ENCODE results near the gene HSPB7.
"Not testable (repeated sequence)": the region's sequence is repeated elsewhere in the genome, so short reads cannot be mapped to it uniquely, and the experiment has no call there.

HSPB7 gene

GRCh38 chr1:16041200-16041599, 23.4 kb upstream of the HSPB7 start:
- H3K4me3 Mint-ChIP-seq, result no peak overlapping the region
- H3K27me3 Mint-ChIP-seq (ENCODE audit: low read depth), result no peaks in the 10 kb centered on the region
- H3K4me1 Mint-ChIP-seq (ENCODE audit: low read depth), result no peaks in the 10 kb centered on the region
- no peaks in the 10 kb centered on the region for H3K36me3 Mint-ChIP-seq (ENCODE audit: low read depth)
- no peaks in the 10 kb centered on the region for H3K9me3 Mint-ChIP-seq
- no peak overlapping the region for H3K27ac Mint-ChIP-seq

GRCh38 chr1:16039871-16040270, 22.0 kb upstream of the HSPB7 start:
- H3K9me3 Mint-ChIP-seq; H3K4me1 Mint-ChIP-seq (ENCODE audit: low read depth); H3K4me3 Mint-ChIP-seq; H3K36me3 Mint-ChIP-seq (ENCODE audit: low read depth); H3K27me3 Mint-ChIP-seq (ENCODE audit: low read depth); H3K27ac Mint-ChIP-seq: not testable (repeated sequence)

GRCh38 chr1:16038620-16038912, 20.7 kb upstream of the HSPB7 start:
- no peaks in the 10 kb centered on the region for H3K27me3 Mint-ChIP-seq (ENCODE audit: low read depth)
- no peaks in the 10 kb centered on the region for H3K36me3 Mint-ChIP-seq (ENCODE audit: low read depth)
- no peak overlapping the region for H3K27ac Mint-ChIP-seq
- no peaks in the 10 kb centered on the region for H3K9me3 Mint-ChIP-seq
- no peaks in the 10 kb centered on the region for H3K4me1 Mint-ChIP-seq (ENCODE audit: low read depth)
- no peak overlapping the region for H3K4me3 Mint-ChIP-seq

GRCh38 chr1:16036461-16036860, 18.6 kb upstream of the HSPB7 start:
- H3K4me1 Mint-ChIP-seq (ENCODE audit: low read depth); H3K9me3 Mint-ChIP-seq; H3K4me3 Mint-ChIP-seq; H3K36me3 Mint-ChIP-seq (ENCODE audit: low read depth); H3K27me3 Mint-ChIP-seq (ENCODE audit: low read depth); H3K27ac Mint-ChIP-seq: not testable (repeated sequence)

GRCh38 chr1:16033103-16033632, 15.3 kb upstream of the HSPB7 start:
- H3K27me3 Mint-ChIP-seq (ENCODE audit: low read depth); H3K4me1 Mint-ChIP-seq (ENCODE audit: low read depth); H3K27ac Mint-ChIP-seq; H3K9me3 Mint-ChIP-seq; H3K36me3 Mint-ChIP-seq (ENCODE audit: low read depth); H3K4me3 Mint-ChIP-seq: not testable (repeated sequence)

- peaks cover 11% of the 10 kb centered on the region for H3K27me3 Mint-ChIP-seq (ENCODE audit: low read depth)
- no peaks in the 10 kb centered on the region for H3K4me1 Mint-ChIP-seq (ENCODE audit: low read depth)
Measured at GRCh38 chr1:16032388-16033102, 14.7 kb upstream of the HSPB7 start.

GRCh38 chr1:16031551-16031950, 13.7 kb upstream of the HSPB7 start:
- Mint-ChIP-seq H3K27ac (no peak overlapping the region), H3K4me3 (no peak overlapping the region), H3K4me1 (ENCODE audit: low read depth) (no peaks in the 10 kb centered on the region), H3K27me3 (ENCODE audit: low read depth) (peaks cover 11% of the 10 kb centered on the region), H3K36me3 (ENCODE audit: low read depth) (no peaks in the 10 kb centered on the region), H3K9me3 (no peaks in the 10 kb centered on the region)

More at GRCh38 chr1:16032388-16033102, 14.7 kb upstream of the HSPB7 start:
- Mint-ChIP-seq H3K36me3 (ENCODE audit: low read depth) (no peaks in the 10 kb centered on the region), H3K4me3 (no peak overlapping the region), H3K27ac (no peak overlapping the region), H3K9me3 (no peaks in the 10 kb centered on the region)

GRCh38 chr1:16029288-16029687, 11.4 kb upstream of the HSPB7 start:
- no peak overlapping the region for H3K4me3 Mint-ChIP-seq
- H3K4me1 Mint-ChIP-seq (ENCODE audit: low read depth), result no peaks in the 10 kb centered on the region
- no peaks in the 10 kb centered on the region for H3K9me3 Mint-ChIP-seq
- H3K27ac Mint-ChIP-seq, result no peak overlapping the region
- peaks cover 11% of the 10 kb centered on the region for H3K27me3 Mint-ChIP-seq (ENCODE audit: low read depth)
- H3K36me3 Mint-ChIP-seq (ENCODE audit: low read depth), result no peaks in the 10 kb centered on the region

GRCh38 chr1:16029003-16029268, 11.1 kb upstream of the HSPB7 start:
- H3K4me3 Mint-ChIP-seq; H3K36me3 Mint-ChIP-seq (ENCODE audit: low read depth): not testable (repeated sequence)
- H3K27me3 Mint-ChIP-seq (ENCODE audit: low read depth), result peaks cover 11% of the 10 kb centered on the region

GRCh38 chr1:16028237-16029002, 10.6 kb upstream of the HSPB7 start:
- H3K4me3 Mint-ChIP-seq, result no peak overlapping the region

More at GRCh38 chr1:16029003-16029268, 11.1 kb upstream of the HSPB7 start:
- not testable (repeated sequence) for H3K9me3 Mint-ChIP-seq; H3K4me1 Mint-ChIP-seq (ENCODE audit: low read depth); H3K27ac Mint-ChIP-seq

GRCh38 chr1:16026723-16027484, 9.1 kb upstream of the HSPB7 start:
- no peak overlapping the region for H3K4me3 Mint-ChIP-seq
- H3K27me3 Mint-ChIP-seq (ENCODE audit: low read depth), result peaks cover 11% of the 10 kb centered on the region
- H3K9me3 Mint-ChIP-seq, result no peaks in the 10 kb centered on the region
- H3K36me3 Mint-ChIP-seq (ENCODE audit: low read depth), result no peaks in the 10 kb centered on the region
- no peaks in the 10 kb centered on the region for H3K4me1 Mint-ChIP-seq (ENCODE audit: low read depth)
- H3K27ac Mint-ChIP-seq, result no peak overlapping the region

More at GRCh38 chr1:16028237-16029002, 10.6 kb upstream of the HSPB7 start:
- Mint-ChIP-seq H3K27ac (no peak overlapping the region), H3K4me1 (ENCODE audit: low read depth) (no peaks in the 10 kb centered on the region), H3K27me3 (ENCODE audit: low read depth) (peaks cover 11% of the 10 kb centered on the region), H3K36me3 (ENCODE audit: low read depth) (no peaks in the 10 kb centered on the region), H3K9me3 (no peaks in the 10 kb centered on the region)

- not testable (repeated sequence) for H3K36me3 Mint-ChIP-seq (ENCODE audit: low read depth); H3K4me3 Mint-ChIP-seq; H3K4me1 Mint-ChIP-seq (ENCODE audit: low read depth); H3K9me3 Mint-ChIP-seq; H3K27ac Mint-ChIP-seq
- peaks cover 11% of the 10 kb centered on the region for H3K27me3 Mint-ChIP-seq (ENCODE audit: low read depth)
Measured at GRCh38 chr1:16026302-16026701, 8.5 kb upstream of the HSPB7 start.

- H3K36me3 Mint-ChIP-seq (ENCODE audit: low read depth), result no peaks in the 10 kb centered on the region
- H3K4me3 Mint-ChIP-seq, result no peak overlapping the region
- H3K27ac Mint-ChIP-seq, result no peak overlapping the region
- H3K27me3 Mint-ChIP-seq (ENCODE audit: low read depth), result peaks cover 8% of the 10 kb centered on the region
- H3K4me1 Mint-ChIP-seq (ENCODE audit: low read depth), result no peaks in the 10 kb centered on the region
- no peaks in the 10 kb centered on the region for H3K9me3 Mint-ChIP-seq
Measured at GRCh38 chr1:16023050-16023653, 5.3 kb upstream of the HSPB7 start.

- H3K36me3 Mint-ChIP-seq (ENCODE audit: low read depth), result no peaks in the 10 kb centered on the region
- H3K4me1 Mint-ChIP-seq (ENCODE audit: low read depth), result no peaks in the 10 kb centered on the region
- H3K9me3 Mint-ChIP-seq, result no peaks in the 10 kb centered on the region
- H3K4me3 Mint-ChIP-seq, result no peak overlapping the region
- H3K27ac Mint-ChIP-seq, result no peak overlapping the region
- peaks cover 3% of the 10 kb centered on the region for H3K27me3 Mint-ChIP-seq (ENCODE audit: low read depth)
Measured at GRCh38 chr1:16022393-16022792, 4.5 kb upstream of the HSPB7 start.

- Mint-ChIP-seq H3K4me3 (no peak within 1 kb of the TSS), H3K27ac (no peak within 1 kb of the TSS)
Measured at GRCh38 chr1:16021681-16022080, 3.8 kb upstream of the HSPB7 start, which contains the start of gene CLCNKA. Gene CLCNKA, plus strand, starts transcription at chr1:16022036. Its CDS starts 584 bp downstream, at chr1:16022620.

More at GRCh38 chr1:16021681-16022080, 3.8 kb upstream of the HSPB7 start, which contains the start of gene CLCNKA:
- no peaks in the 10 kb centered on the region for H3K4me1 Mint-ChIP-seq (ENCODE audit: low read depth)
- peaks cover 3% of the 10 kb centered on the region for H3K27me3 Mint-ChIP-seq (ENCODE audit: low read depth)
- no peaks in the 10 kb centered on the region for H3K36me3 Mint-ChIP-seq (ENCODE audit: low read depth)
- no peaks in the 10 kb centered on the region for H3K9me3 Mint-ChIP-seq
